Measurements from ENCODE around the gene WWC2. TPM values are rescaled to one million over a fixed set of nuclear protein-coding genes. Genes with fewer than 3 reads are reported as not detected.

WWC2 gene
- total RNA-seq, 4 donors from 2014 or later = 11.2 to 14.7 (median 12.4) TPM

DNA sequence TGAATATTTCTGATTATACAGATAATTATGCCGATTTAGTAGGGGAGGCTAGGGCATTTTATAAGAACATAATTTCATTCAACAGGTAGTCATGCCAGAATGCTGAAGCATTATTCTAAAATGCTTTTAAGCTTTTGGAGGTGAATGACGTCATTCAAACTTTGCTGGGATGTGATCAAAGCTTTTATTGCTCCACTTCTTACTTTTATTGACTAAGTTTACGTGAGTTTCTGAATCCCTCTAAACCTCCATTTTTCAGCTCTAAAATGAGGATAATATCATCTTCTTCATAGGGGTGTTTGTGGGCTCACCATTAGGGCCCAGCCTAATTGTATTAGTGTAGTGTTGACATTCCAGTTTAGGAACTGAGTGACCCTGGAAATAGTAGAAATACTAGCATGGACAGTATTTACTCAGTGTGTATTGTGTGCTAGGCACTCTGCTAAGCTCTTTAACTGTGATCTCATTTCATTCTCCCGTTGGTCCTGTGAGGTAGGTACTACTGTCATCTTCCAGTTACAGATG is 3.0 kb downstream of the WWC2 start:
- DNase-seq (ENCODE audit: low spot score in 2 of 2) = no peak
- WGBS, 2 donors = 49 to 58% methylated on average over 4 of the region's 4 CpGs
- intact Hi-C loops (cut with DNase I; ENCODE audit: low total_unique reads) = no loop called here
- TF ChIP-seq, protein P1, sequence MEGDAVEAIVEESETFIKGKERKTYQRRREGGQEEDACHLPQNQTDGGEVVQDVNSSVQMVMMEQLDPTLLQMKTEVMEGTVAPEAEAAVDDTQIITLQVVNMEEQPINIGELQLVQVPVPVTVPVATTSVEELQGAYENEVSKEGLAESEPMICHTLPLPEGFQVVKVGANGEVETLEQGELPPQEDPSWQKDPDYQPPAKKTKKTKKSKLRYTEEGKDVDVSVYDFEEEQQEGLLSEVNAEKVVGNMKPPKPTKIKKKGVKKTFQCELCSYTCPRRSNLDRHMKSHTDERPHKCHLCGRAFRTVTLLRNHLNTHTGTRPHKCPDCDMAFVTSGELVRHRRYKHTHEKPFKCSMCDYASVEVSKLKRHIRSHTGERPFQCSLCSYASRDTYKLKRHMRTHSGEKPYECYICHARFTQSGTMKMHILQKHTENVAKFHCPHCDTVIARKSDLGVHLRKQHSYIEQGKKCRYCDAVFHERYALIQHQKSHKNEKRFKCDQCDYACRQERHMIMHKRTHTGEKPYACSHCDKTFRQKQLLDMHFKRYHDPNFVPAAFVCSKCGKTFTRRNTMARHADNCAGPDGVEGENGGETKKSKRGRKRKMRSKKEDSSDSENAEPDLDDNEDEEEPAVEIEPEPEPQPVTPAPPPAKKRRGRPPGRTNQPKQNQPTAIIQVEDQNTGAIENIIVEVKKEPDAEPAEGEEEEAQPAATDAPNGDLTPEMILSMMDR (IDR thresholded peaks at IDR 0.05) = no peak
- no peak for TF ChIP-seq POLR2A (IDR thresholded peaks at IDR 0.05)
- no peak overlapping the region for H3K4me3 ChIP-seq (ENCODE audit: low read depth, poor library complexity, severe bottlenecking)

DNA sequence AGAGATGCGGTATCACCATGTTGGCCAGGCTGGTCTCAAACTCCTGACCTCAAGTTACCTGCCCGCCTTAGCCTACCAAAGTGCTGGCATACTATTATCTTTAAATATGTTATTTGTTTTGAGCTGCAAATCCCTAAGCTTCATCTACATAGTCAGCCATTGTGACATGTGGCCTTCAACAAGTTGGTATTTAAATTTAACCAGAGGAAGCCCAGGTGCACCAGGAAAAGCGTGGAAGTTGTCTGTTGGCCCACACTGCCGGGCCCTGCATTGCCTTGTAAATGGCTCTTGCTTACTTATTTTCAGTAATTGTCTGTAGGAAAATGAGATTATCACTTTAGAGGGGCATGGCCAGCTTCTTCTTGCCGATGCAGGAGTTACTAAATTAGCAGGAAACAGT is 6.0 kb downstream of the WWC2 start:
- TF ChIP-seq, protein P1 (IDR thresholded peaks at IDR 0.05) = no peak
- no peak for TF ChIP-seq POLR2A (IDR thresholded peaks at IDR 0.05)
- H3K4me3 ChIP-seq (ENCODE audit: low read depth, poor library complexity, severe bottlenecking) = no peak overlapping the region
- DNase-seq (ENCODE audit: low spot score in 2 of 2) = no peak
- 95 to 98% methylated on average over 5 of the region's 5 CpGs for WGBS, 2 donors
- intact Hi-C loops (cut with DNase I; ENCODE audit: low total_unique reads) = no loop called here

DNA sequence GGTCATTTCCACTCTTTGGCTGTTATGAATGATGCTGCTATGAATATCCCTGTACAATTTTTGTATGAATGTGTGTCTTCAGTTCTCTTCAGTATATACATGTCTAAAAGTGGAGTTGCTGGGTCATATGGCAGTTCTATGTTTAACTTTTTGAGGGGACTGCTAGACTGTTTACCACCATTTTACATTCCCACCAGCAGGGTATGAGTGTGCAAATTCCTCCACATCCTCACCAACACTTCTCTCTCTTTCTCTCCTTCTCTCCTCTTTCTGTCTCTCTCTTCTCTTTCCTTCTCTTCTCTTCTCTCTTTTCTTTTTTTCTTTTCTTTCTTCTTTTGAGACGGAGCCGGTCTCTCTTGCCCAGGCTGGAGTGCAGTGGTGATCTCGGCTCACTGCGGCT is 7.8 kb downstream of the WWC2 start:
- no peak overlapping the region for H3K4me3 ChIP-seq (ENCODE audit: low read depth, poor library complexity, severe bottlenecking)
- WGBS, 2 donors = 95 to 99% methylated on average over 4 of the region's 4 CpGs
- intact Hi-C loops (cut with DNase I; ENCODE audit: low total_unique reads) = no loop called here
- no peak for DNase-seq (ENCODE audit: low spot score in 2 of 2)
- no peak for TF ChIP-seq POLR2A (IDR thresholded peaks at IDR 0.05)
- TF ChIP-seq, protein P1 (IDR thresholded peaks at IDR 0.05) = no peak

DNA sequence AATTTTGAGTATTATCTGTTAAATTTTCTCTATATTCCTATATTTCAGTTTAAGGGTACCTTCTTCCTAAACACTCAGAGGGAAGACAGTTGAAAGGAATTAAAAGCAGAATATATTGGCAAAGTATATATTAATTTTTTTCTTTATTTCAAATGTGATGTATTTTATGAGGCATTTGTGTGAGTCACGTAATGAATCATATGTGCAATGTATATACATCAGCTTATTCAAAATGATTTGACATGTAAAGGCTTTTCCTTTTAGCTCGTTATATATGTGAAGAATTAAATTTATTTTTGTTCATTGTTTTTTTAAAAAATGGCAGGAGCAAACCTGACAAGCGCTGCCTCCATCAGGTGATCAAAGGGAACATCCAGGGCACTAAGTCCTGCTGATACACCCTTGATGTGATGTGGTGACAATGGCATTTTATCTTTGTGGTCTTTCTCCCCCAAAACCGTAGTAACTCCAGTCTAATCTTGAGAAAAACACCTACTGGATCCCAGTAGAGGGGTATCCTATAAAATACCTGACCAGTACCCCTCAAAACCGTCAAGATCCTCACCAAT is 8.9 kb downstream of the WWC2 start:
- intact Hi-C loops (cut with DNase I; ENCODE audit: low total_unique reads) = no loop called here
- 74 to 83% methylated on average over 5 of the region's 5 CpGs for whole genome bisulfite sequencing, 2 donors
- no peak for TF ChIP-seq POLR2A (IDR thresholded peaks at IDR 0.05)
- TF ChIP-seq, protein P1 (IDR thresholded peaks at IDR 0.05) = no peak
- H3K4me3 ChIP-seq (ENCODE audit: low read depth, poor library complexity, severe bottlenecking) = no peak overlapping the region
- DNase-seq (ENCODE audit: low spot score in 2 of 2) = no peak

DNA sequence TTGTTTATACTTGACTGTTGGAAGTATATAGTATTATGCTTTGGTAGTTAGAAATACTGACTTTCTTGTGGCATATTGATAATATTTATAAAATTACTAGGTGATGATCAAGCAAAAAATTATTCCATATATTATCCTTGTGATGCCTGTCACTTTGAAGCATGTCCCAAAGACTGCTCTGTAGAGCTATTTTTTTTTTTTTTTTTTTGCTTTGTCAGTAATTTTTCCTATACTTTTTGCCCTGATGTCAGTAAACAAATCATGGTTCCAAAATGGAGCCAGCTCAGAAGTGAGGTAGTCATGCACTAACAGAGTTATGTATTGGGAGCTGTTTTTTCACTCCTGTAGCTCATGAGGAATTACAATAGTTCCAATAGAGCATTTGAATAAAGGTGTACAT is 11.2 kb downstream of the WWC2 start:
- no peak for DNase-seq (ENCODE audit: low spot score in 2 of 2)
- no peak for TF ChIP-seq POLR2A (IDR thresholded peaks at IDR 0.05)
- TF ChIP-seq, protein P1 (IDR thresholded peaks at IDR 0.05) = no peak
- H3K4me3 ChIP-seq (ENCODE audit: low read depth, poor library complexity, severe bottlenecking) = no peak overlapping the region
- intact Hi-C loops (cut with DNase I; ENCODE audit: low total_unique reads) = no loop called here

DNA sequence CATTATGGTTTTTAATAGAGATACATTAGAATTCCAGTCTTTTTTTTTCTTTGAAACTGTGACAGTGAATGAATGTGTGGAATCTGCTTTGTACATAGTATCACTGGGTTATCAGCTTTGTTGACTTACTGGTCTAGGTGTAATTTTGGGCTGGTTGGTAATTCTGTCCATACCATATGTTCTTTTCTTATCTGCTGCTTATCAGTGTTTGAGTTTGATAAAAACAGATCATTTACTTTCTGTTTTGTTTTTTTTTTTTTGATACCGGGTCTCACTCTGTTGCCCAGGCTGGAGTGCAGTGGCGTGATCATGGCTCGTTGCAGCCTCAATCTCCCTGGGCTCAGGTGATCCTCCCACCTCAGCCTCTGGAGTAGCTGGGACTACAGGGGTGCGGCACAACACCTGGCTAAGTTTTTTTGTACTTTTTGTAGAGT is 12.4 kb downstream of the WWC2 start:
- WGBS, 2 donors = 93 to 94% methylated on average over 4 of the region's 4 CpGs
- H3K4me3 ChIP-seq (ENCODE audit: low read depth, poor library complexity, severe bottlenecking) = no peak overlapping the region
- TF ChIP-seq, protein P1 (IDR thresholded peaks at IDR 0.05) = no peak
- TF ChIP-seq POLR2A (IDR thresholded peaks at IDR 0.05) = no peak
- DNase-seq (ENCODE audit: low spot score in 2 of 2) = no peak
- intact Hi-C loops (cut with DNase I; ENCODE audit: low total_unique reads) = no loop called here
